G401.6 (cell line): Measurements from ENCODE around the gene ARFGEF2.
"Not testable (repeated sequence)": the region's sequence is repeated elsewhere in the genome, so short reads cannot be mapped to it uniquely, and the experiment has no call there.

Experiments
- FAIRE-seq: peaks from 2 replicates; lab custom pipeline; 2012; peaks lifted over from hg19 to GRCh38; lab: Jason Lieb, UNC

ARFGEF2 gene

GRCh38 chr20:48930035-48930434 is 8.5 kb downstream of the ARFGEF2 start:
- FAIRE-seq, result no peak

- no peak for FAIRE-seq
Measured at GRCh38 chr20:48930878-48931277, 9.4 kb downstream of the ARFGEF2 start.

- FAIRE-seq, result no peak
Measured at GRCh38 chr20:48931527-48932374, 10.2 kb downstream of the ARFGEF2 start.

- FAIRE-seq, result no peak
Measured at GRCh38 chr20:48932375-48932941, 10.9 kb downstream of the ARFGEF2 start.

GRCh38 chr20:48933017-48933766 is 11.7 kb downstream of the ARFGEF2 start:
- no peak for FAIRE-seq

GRCh38 chr20:48934273-48934877 is 12.9 kb downstream of the ARFGEF2 start:
- FAIRE-seq, result not testable (repeated sequence)

GRCh38 chr20:48934966-48935365 is 13.5 kb downstream of the ARFGEF2 start:
- not testable (repeated sequence) for FAIRE-seq

GRCh38 chr20:48936178-48936577 is 14.7 kb downstream of the ARFGEF2 start:
- FAIRE-seq, result not testable (repeated sequence)

- no peak for FAIRE-seq
Measured at GRCh38 chr20:48937674-48938073, 16.2 kb downstream of the ARFGEF2 start.

- FAIRE-seq, result no peak
Measured at GRCh38 chr20:48938670-48939069, 17.2 kb downstream of the ARFGEF2 start.

GRCh38 chr20:48940170-48940569 is 18.7 kb downstream of the ARFGEF2 start:
- no peak for FAIRE-seq

- no peak for FAIRE-seq
Measured at GRCh38 chr20:48941467-48941866, 20.0 kb downstream of the ARFGEF2 start.

GRCh38 chr20:48942730-48943129 is 21.2 kb downstream of the ARFGEF2 start:
- FAIRE-seq, result no peak

GRCh38 chr20:48944663-48945297 is 23.3 kb downstream of the ARFGEF2 start:
- no peak for FAIRE-seq

- no peak for FAIRE-seq
Measured at GRCh38 chr20:48945840-48946514, 24.5 kb downstream of the ARFGEF2 start.

- no peak for FAIRE-seq
Measured at GRCh38 chr20:48948612-48949011, 27.1 kb downstream of the ARFGEF2 start.

- no peak for FAIRE-seq
Measured at GRCh38 chr20:48949304-48950170, 28.0 kb downstream of the ARFGEF2 start.

- no peak for FAIRE-seq
Measured at GRCh38 chr20:48951041-48951440, 29.5 kb downstream of the ARFGEF2 start.

- no peak for FAIRE-seq
Measured at GRCh38 chr20:48951646-48952045, 30.1 kb downstream of the ARFGEF2 start.

- FAIRE-seq, result no peak
Measured at GRCh38 chr20:48952656-48953055, 31.1 kb downstream of the ARFGEF2 start.

- no peak for FAIRE-seq
Measured at GRCh38 chr20:48953653-48954052, 32.1 kb downstream of the ARFGEF2 start.
